Trophoblast cell (in vitro differentiated cells and primary cell): ENCODE results near the gene F2RL2.
A peak's percentile ranks its signal among the peaks of the same experiment; 100 is the strongest.

Experiments
- DNase-seq, 2 donors: peaks; one replicate each; pipeline ENCODE4 v3.0.0-alpha.2; 2016
- H2AFZ ChIP-seq: 2 replicates; pipeline ENCODE4 v1.6.1; 2013; ENCODE audit warnings: low read length, moderate library complexity, mild to moderate bottlenecking; ENCODE audit not compliant: insufficient read depth, poor library complexity
- H2AK5ac ChIP-seq: 2 replicates; pipeline ENCODE4 v1.6.1; 2013; ENCODE audit warnings: mild to moderate bottlenecking, low read length
- H2BK120ac ChIP-seq: 2 replicates; pipeline ENCODE4 v1.6.1; 2013; ENCODE audit warnings: low read length, mild to moderate bottlenecking, moderate library complexity; ENCODE audit not compliant: insufficient read depth, poor library complexity
- H2BK12ac ChIP-seq: 2 replicates; pipeline ENCODE4 v1.6.1; 2013; ENCODE audit warnings: mild to moderate bottlenecking, low read length, moderate library complexity
- H2BK5ac ChIP-seq: 2 replicates; pipeline ENCODE4 v1.6.1; 2013; ENCODE audit warnings: low read length, low read depth, moderate library complexity, mild to moderate bottlenecking; ENCODE audit not compliant: poor library complexity
- H3K14ac ChIP-seq: 2 replicates; pipeline ENCODE4 v1.6.1; 2013; ENCODE audit warnings: mild to moderate bottlenecking, low read length
- H3K18ac ChIP-seq: 2 replicates; pipeline ENCODE4 v1.6.1; 2013; ENCODE audit warnings: mild to moderate bottlenecking, low read length
- H3K23ac ChIP-seq: 2 replicates; pipeline ENCODE4 v1.6.1; 2013; ENCODE audit warnings: low read length
- H3K27ac ChIP-seq: 2 replicates; pipeline ENCODE4 v1.5.1; 2013; ENCODE audit warnings: low read depth, mild to moderate bottlenecking, inconsistent platforms, low read length, moderate library complexity
- H3K27me3 ChIP-seq: 2 replicates; pipeline ENCODE4 v1.6.1; 2013; ENCODE audit warnings: inconsistent platforms, mild to moderate bottlenecking, low read length, moderate library complexity; ENCODE audit not compliant: insufficient read depth
- H3K36me3 ChIP-seq, 2 experiments: 1 replicate in 1 of 2; 2 replicates in 1 of 2; pipeline ENCODE4 v1.6.1; 2013; ENCODE audit warnings: low read length in 2 of 2, mild to moderate bottlenecking in 2 of 2, moderate library complexity in 1 of 2; ENCODE audit not compliant: insufficient read depth in 2 of 2, control insufficient read depth in 1 of 2
- H3K4ac ChIP-seq: 2 replicates; pipeline ENCODE4 v1.6.1; 2013; ENCODE audit warnings: low read depth, mild to moderate bottlenecking, low read length, moderate library complexity
- H3K4me1 ChIP-seq, 2 experiments: 1 replicate in 1 of 2; 2 replicates in 1 of 2; pipeline ENCODE4 v1.6.1; 2013; ENCODE audit warnings: low read length in 2 of 2, mild to moderate bottlenecking in 2 of 2, moderate library complexity in 1 of 2; ENCODE audit not compliant: insufficient read depth in 2 of 2, control insufficient read depth in 1 of 2
- H3K4me2 ChIP-seq: 2 replicates; pipeline ENCODE4 v1.6.1; 2013; ENCODE audit warnings: inconsistent platforms, mild to moderate bottlenecking, low read length, moderate library complexity
- H3K4me3 ChIP-seq: 2 replicates; pipeline ENCODE4 v1.5.1; 2013; ENCODE audit warnings: mild to moderate bottlenecking, low read depth, low read length, inconsistent platforms
- H3K79me1 ChIP-seq: one replicate; pipeline ENCODE4 v1.6.1; 2013; ENCODE audit warnings: low read length
- H3K79me2 ChIP-seq: 2 replicates; pipeline ENCODE4 v1.6.1; 2013; ENCODE audit warnings: low read length, mild to moderate bottlenecking; ENCODE audit not compliant: control insufficient read depth, insufficient read depth, poor library complexity
- H3K9ac ChIP-seq: 2 replicates; pipeline ENCODE4 v1.6.1; 2013; ENCODE audit warnings: mild to moderate bottlenecking, low read length
- H3K9me3 ChIP-seq: 2 replicates; pipeline ENCODE4 v1.6.1; 2013; ENCODE audit warnings: low read depth, mild to moderate bottlenecking, control low read depth, inconsistent platforms, low read length; ENCODE audit not compliant: insufficient read depth
- H4K12ac ChIP-seq: 2 replicates; pipeline ENCODE4 v1.6.1; 2013; ENCODE audit warnings: low read depth, mild to moderate bottlenecking, low read length, moderate library complexity
- H4K8ac ChIP-seq: 2 replicates; pipeline ENCODE4 v1.6.1; 2013; ENCODE audit warnings: low read depth, mild to moderate bottlenecking, low read length, moderate library complexity
- H4K91ac ChIP-seq: one replicate; pipeline ENCODE4 v1.6.1; 2013; ENCODE audit warnings: low read depth, mild to moderate bottlenecking, low read length, moderate library complexity
- WGBS: extraction: QIAGEN DNeasy Blood & Tissue Kit; methylation state at CpG from one replicate; pipeline ENCODE4 v1.1.7; 2013; ENCODE audit warnings: missing lambda C conversion rate; ENCODE audit not compliant: insufficient read length, insufficient coverage; ENCODE audit errors: extremely low coverage; 5-methylcytosine and 5-hydroxymethylcytosine counted together

The F2RL2 gene

GRCh38 chr5:76667495-76667894, 44.3 kb upstream of the F2RL2 start:
- H3K4me2 ChIP-seq: no peak overlapping the region
- no peaks in the 10 kb centered on the region for H3K79me2 ChIP-seq
- no peaks in the 10 kb centered on the region for H3K9me3 ChIP-seq
- no peak overlapping the region for H3K23ac ChIP-seq
- H3K4me3 ChIP-seq: no peak overlapping the region
- no peak overlapping the region for H2BK120ac ChIP-seq
- H2BK12ac ChIP-seq: no peak overlapping the region
- WGBS: no CpG with 5 or more reads among the region's 2 CpGs
- H4K8ac ChIP-seq: no peak overlapping the region
- H3K27ac ChIP-seq: no peak overlapping the region
- no peak overlapping the region for H3K4ac ChIP-seq
- no peaks in the 10 kb centered on the region for H3K36me3 ChIP-seq
- no peaks in the 10 kb centered on the region for H3K4me1 ChIP-seq
- H3K27me3 ChIP-seq: no peaks in the 10 kb centered on the region
- no peak overlapping the region for H3K18ac ChIP-seq
- no peak overlapping the region for H2AFZ ChIP-seq
- DNase-seq: no peak
- no peak overlapping the region for H4K12ac ChIP-seq
- H3K14ac ChIP-seq: no peak overlapping the region
- H2BK5ac ChIP-seq: no peak overlapping the region
- no peak overlapping the region for H3K9ac ChIP-seq
- H4K91ac ChIP-seq: no peak overlapping the region
- H2AK5ac ChIP-seq: no peak overlapping the region
- no peaks in the 10 kb centered on the region for H3K79me1 ChIP-seq

GRCh38 chr5:76664079-76664478, 40.9 kb upstream of the F2RL2 start:
- Histone ChIP-seq H3K23ac (no peak overlapping the region), H2BK120ac (no peak overlapping the region), H3K9ac (no peak overlapping the region), H3K9me3 (no peaks in the 10 kb centered on the region), H4K8ac (no peak overlapping the region), H3K14ac (no peak overlapping the region), H3K79me1 (no peaks in the 10 kb centered on the region), H3K4ac (no peak overlapping the region), H3K4me2 (no peak overlapping the region), H3K36me3 (peaks cover 0 to 2% of the 10 kb centered on the region in 2 experiments), H3K4me3 (no peak overlapping the region), H2AFZ (no peak overlapping the region), H3K4me1 (no peaks in the 10 kb centered on the region), H4K91ac (no peak overlapping the region), H2AK5ac (no peak overlapping the region), H2BK5ac (no peak overlapping the region), H4K12ac (no peak overlapping the region), H2BK12ac (no peak overlapping the region), H3K18ac (no peak overlapping the region), H3K79me2 (no peaks in the 10 kb centered on the region), H3K27me3 (no peaks in the 10 kb centered on the region), H3K27ac (no peak overlapping the region)
- no CpG with 5 or more reads among the region's 6 CpGs for WGBS
- no peak for DNase-seq

- no peak for DNase-seq
- Histone ChIP-seq H3K4me1 (no peaks in the 10 kb centered on the region), H3K14ac (no peak overlapping the region), H2BK5ac (no peak overlapping the region), H4K8ac (no peak overlapping the region), H3K9me3 (no peaks in the 10 kb centered on the region), H3K27ac (no peak overlapping the region), H3K18ac (no peak overlapping the region), H3K79me2 (no peaks in the 10 kb centered on the region), H3K4ac (no peak overlapping the region), H3K4me2 (no peak overlapping the region), H2AK5ac (no peak overlapping the region), H3K27me3 (no peaks in the 10 kb centered on the region), H4K12ac (no peak overlapping the region), H3K36me3 (peaks cover 0 to 2% of the 10 kb centered on the region in 2 experiments), H2AFZ (no peak overlapping the region), H3K9ac (no peak overlapping the region), H4K91ac (no peak overlapping the region), H2BK12ac (no peak overlapping the region), H3K4me3 (no peak overlapping the region), H3K79me1 (no peaks in the 10 kb centered on the region), H3K23ac (no peak overlapping the region), H2BK120ac (no peak overlapping the region)
- no CpG with 5 or more reads among the region's 3 CpGs for WGBS
These were observed 40.4 kb upstream of the F2RL2 start for GRCh38 chr5:76663573-76663972.

- Histone ChIP-seq H3K79me1 (no peaks in the 10 kb centered on the region), H3K27ac (no peak overlapping the region), H3K14ac (no peak overlapping the region), H3K9me3 (no peaks in the 10 kb centered on the region), H4K12ac (no peak overlapping the region), H3K79me2 (no peaks in the 10 kb centered on the region), H3K9ac (no peak overlapping the region), H3K27me3 (no peaks in the 10 kb centered on the region), H3K4me1 (no peaks in the 10 kb centered on the region), H3K36me3 (peaks cover 0 to 2% of the 10 kb centered on the region in 2 experiments), H3K4me2 (no peak overlapping the region), H2BK120ac (no peak overlapping the region), H4K91ac (no peak overlapping the region), H2BK12ac (no peak overlapping the region), H3K4me3 (no peak overlapping the region), H4K8ac (no peak overlapping the region), H3K23ac (no peak overlapping the region), H3K18ac (no peak overlapping the region), H2BK5ac (no peak overlapping the region), H3K4ac (no peak overlapping the region), H2AFZ (no peak overlapping the region), H2AK5ac (no peak overlapping the region)
- peak in 1 of 2 donors; percentile 37 for DNase-seq
- WGBS: no CpG with 5 or more reads among the region's 5 CpGs
These were observed 39.3 kb upstream of the F2RL2 start for GRCh38 chr5:76662521-76662920.
